Measurements from ENCODE around the gene UGT1A5.

- TF ChIP-seq CTCF (optimal IDR thresholded peaks at IDR 0.05 in 1 of 3, IDR thresholded peaks at IDR 0.05 in 1 of 3, conservative IDR thresholded peaks at IDR 0.05 in 1 of 3; ENCODE audit: extremely low read depth in 1 of 3, insufficient read depth in 2 of 3, low read length in 3 of 3) (no peak), EZH2 (IDR thresholded peaks at IDR 0.05; ENCODE audit: low read length) (no peak)
Measured at GRCh38 chr2:233803994-233804393, 91.3 kb downstream of the UGT1A5 start.

Data from keratinocyte (primary cell).